ENCODE data around the gene DYRK1B. TPM values are rescaled to one million over a fixed set of nuclear protein-coding genes. Genes with fewer than 3 reads are reported as not detected.

The DYRK1B gene
- total RNA-seq, 1 experiment from 2014 or later: 12.2 TPM

GRCh38 chr19:39841041-39841440 is 7.1 kb upstream of the DYRK1B start:
- H3K27me3 Mint-ChIP-seq (ENCODE audit: low read depth): no peaks in the 10 kb centered on the region
- peaks cover 41% of the 10 kb centered on the region for H3K36me3 Mint-ChIP-seq
- H3K4me1 Mint-ChIP-seq: peaks cover 29% of the 10 kb centered on the region
- DNase-seq (ENCODE audit: low spot score) (no peak), ATAC-seq (no peak)
- no peak overlapping the region for H3K4me3 Mint-ChIP-seq
- TF ChIP-seq CREB1 (CRISPR knock-in tag; IDR thresholded peaks at IDR 0.05) (no peak), EMX1 (CRISPR knock-in tag; IDR thresholded peaks at IDR 0.05) (no peak), CREM (CRISPR knock-in tag; IDR thresholded peaks at IDR 0.05) (no peak), ZNF121 (CRISPR knock-in tag; IDR thresholded peaks at IDR 0.05) (peak; percentile 44; the same call in 1 of the 2 replicates)
- H3K27ac Mint-ChIP-seq: no peak overlapping the region
- ChIA-PET CTCF (interaction anchor here (0.7 to 3.6 kb wide), 2 partner anchors 29 to 45 kb away, joined by 3 to 10 read pairs; no protein-coding TSS in a partner anchor), POLR2A (no interaction called here)
- H3K9me3 Mint-ChIP-seq: no peaks in the 10 kb centered on the region

- peaks cover 43% of the 10 kb centered on the region for H3K36me3 Mint-ChIP-seq
- no peaks in the 10 kb centered on the region for H3K9me3 Mint-ChIP-seq
- no peak for ATAC-seq
- H3K4me3 Mint-ChIP-seq: no peak overlapping the region
- CTCF ChIA-PET: interaction anchor here (0.7 kb wide), 1 partner anchor 28 kb away, joined by 3 read pairs; no protein-coding TSS in a partner anchor
- POLR2A ChIA-PET: no interaction called here
- peaks cover 29% of the 10 kb centered on the region for H3K4me1 Mint-ChIP-seq
- no peak for DNase-seq (ENCODE audit: low spot score)
- peak overlapping the region; percentile 43; the same call in 1 of the 2 replicates for H3K27ac Mint-ChIP-seq
- H3K27me3 Mint-ChIP-seq (ENCODE audit: low read depth): no peaks in the 10 kb centered on the region
- no peak for TF ChIP-seq TEAD1 (CRISPR knock-in tag; IDR thresholded peaks at IDR 0.05)
- TF ChIP-seq ZNF512 (CRISPR knock-in tag; IDR thresholded peaks at IDR 0.05; ENCODE audit: borderline replicate concordance): no peak
- no peak for TF ChIP-seq ZNF425 (CRISPR knock-in tag; conservative IDR thresholded peaks at IDR 0.05)
- TF ChIP-seq ZNF317 (CRISPR knock-in tag; IDR thresholded peaks at IDR 0.05; ENCODE audit: borderline replicate concordance, low read depth): no peak
- no peak for TF ChIP-seq TP53 (CRISPR knock-in tag; IDR thresholded peaks at IDR 0.05)
- no peak for TF ChIP-seq ATF2 (CRISPR knock-in tag; IDR thresholded peaks at IDR 0.05; ENCODE audit: borderline replicate concordance, low read depth)
- no peak for TF ChIP-seq ETV6 (CRISPR knock-in tag; IDR thresholded peaks at IDR 0.05)
- no peak for TF ChIP-seq HMGXB4 (CRISPR knock-in tag; IDR thresholded peaks at IDR 0.05)
- no peak for TF ChIP-seq ATF3 (CRISPR knock-in tag; conservative IDR thresholded peaks at IDR 0.05)
- no peak for TF ChIP-seq SP1 (CRISPR knock-in tag; conservative IDR thresholded peaks at IDR 0.05)
- TF ChIP-seq PRDM15 (CRISPR knock-in tag; IDR thresholded peaks at IDR 0.05): no peak
- no peak for TF ChIP-seq ZMAT4 (CRISPR knock-in tag; IDR thresholded peaks at IDR 0.05)
- no peak for TF ChIP-seq GABPB1 (CRISPR knock-in tag; IDR thresholded peaks at IDR 0.05)
- no peak for TF ChIP-seq ZNF219 (CRISPR knock-in tag; IDR thresholded peaks at IDR 0.05; ENCODE audit: borderline replicate concordance)
- no peak for TF ChIP-seq ZNF232 (CRISPR knock-in tag; IDR thresholded peaks at IDR 0.05)
- no peak for TF ChIP-seq OVOL2 (CRISPR knock-in tag; IDR thresholded peaks at IDR 0.05; ENCODE audit: borderline replicate concordance)
- TF ChIP-seq JAZF1 (CRISPR knock-in tag; IDR thresholded peaks at IDR 0.05): no peak
- no peak for TF ChIP-seq NR2C2 (CRISPR knock-in tag; IDR thresholded peaks at IDR 0.05)
- no peak for TF ChIP-seq MAX (CRISPR knock-in tag; IDR thresholded peaks at IDR 0.05)
Measured at GRCh38 chr19:39840492-39840891, 6.5 kb upstream of the DYRK1B start.

Data from WTC11 (cell line).